Adrenal gland (tissue), 5 donors: Measurements from ENCODE around the gene MYH9.

ENCODE experiments used
- CTCF ChIP-seq, 6 experiments: fragments of 450-650 bp in 4 of 6; fragments of 200-600 bp in 2 of 6; sonication (generic) in 1 of 6; IDR thresholded peaks; 1 replicate in 5 of 6; 2 replicates in 1 of 6; pipeline versions ENCODE4 v1.5.1 to v1.8.0; 2016 to 2021; ENCODE audit warnings: antibody characterized with exemption in 6 of 6, mild to moderate bottlenecking in 2 of 6, moderate library complexity in 1 of 6
- POLR2A ChIP-seq, 2 donors: fragments of 450-650 bp; IDR thresholded peaks; one replicate each; pipeline ENCODE4 v1.6.1; 2017; ENCODE audit warnings: antibody characterized with exemption in 2 of 2, mild to moderate bottlenecking in 2 of 2, moderate library complexity in 1 of 2
- donor health status: DM: no; HTN: no; CAD: no.

- no peak for TF ChIP-seq CTCF (IDR thresholded peaks at IDR 0.05)
- TF ChIP-seq POLR2A (IDR thresholded peaks at IDR 0.05): no peak
Measured at GRCh38 chr22:36399472-36399778, 11.7 kb upstream of the MYH9 start.
